Lung (tissue), 12 donors: ENCODE results near the gene THTPA. TPM values are rescaled to one million over a fixed set of nuclear protein-coding genes. Genes with fewer than 3 reads are reported as not detected.

ENCODE experiments used
- ATAC-seq: fragments of 200-7000 bp; cut with Tn5 transposase; one replicate; pipeline ENCODE4 v1.9.1; 2020; ENCODE audit warnings: moderate number of reproducible peaks; ENCODE audit not compliant: insufficient read depth, low FRiP score
- DNase-seq, 3 donors: peaks; one replicate each; pipeline ENCODE4 v3.0.0-alpha.2; 2013 to 2017
- H3K27ac ChIP-seq, 2 donors: one replicate each; pipeline ENCODE4 v1.5.1; 2013; ENCODE audit warnings: mild to moderate bottlenecking in 2 of 2, moderate library complexity in 2 of 2, control low read depth in 1 of 2, inconsistent platforms in 1 of 2, low read depth in 1 of 2, low read length in 1 of 2
- H3K27me3 ChIP-seq, 3 donors: one replicate each; pipeline ENCODE4 v1.5.1; 2013; ENCODE audit warnings: low read length in 2 of 3; ENCODE audit not compliant: control insufficient read depth in 3 of 3, insufficient read depth in 3 of 3
- H3K36me3 ChIP-seq, 4 donors: one replicate each; pipeline ENCODE4 v1.5.1; 2013; ENCODE audit warnings: low read length in 4 of 4, mild to moderate bottlenecking in 1 of 4, moderate library complexity in 1 of 4; ENCODE audit not compliant: control insufficient read depth in 4 of 4, insufficient read depth in 4 of 4
- H3K4me1 ChIP-seq, 5 donors: one replicate each; pipeline ENCODE4 v1.5.1; 2013; ENCODE audit warnings: low read length in 5 of 5, mild to moderate bottlenecking in 2 of 5, moderate library complexity in 1 of 5; ENCODE audit not compliant: control insufficient read depth in 5 of 5, insufficient read depth in 5 of 5
- H3K4me3 ChIP-seq: one replicate; pipeline ENCODE4 v1.5.1; 2013; ENCODE audit warnings: mild to moderate bottlenecking, control low read depth, moderate library complexity
- H3K9ac ChIP-seq, 2 donors: one replicate each; pipeline ENCODE4 v1.5.1; 2013; ENCODE audit warnings: low read length in 2 of 2, control low read depth in 1 of 2; ENCODE audit not compliant: insufficient read depth in 1 of 2
- H3K9me3 ChIP-seq, 4 donors: one replicate each; pipeline ENCODE4 v1.5.1; 2013; ENCODE audit warnings: low read length in 3 of 4, mild to moderate bottlenecking in 1 of 4, moderate library complexity in 1 of 4; ENCODE audit not compliant: control insufficient read depth in 4 of 4, insufficient read depth in 3 of 4
- CTCF ChIP-seq: IDR thresholded peaks from 2 replicates; pipeline ENCODE4 v1.5.1; 2012; ENCODE audit warnings: mild to moderate bottlenecking; ENCODE audit errors: control extremely low read depth, extremely low read depth
- WGBS, 2 donors: extraction: QIAGEN DNeasy Blood & Tissue Kit; methylation state at CpG; one replicate each; pipeline ENCODE4 v1.1.7; 2013; 5-methylcytosine and 5-hydroxymethylcytosine counted together
- polyA plus RNA-seq, 2 donors: library from polyadenylated mRNA; stranded (reverse); fragments of 200-250 nt; gene quantifications; one replicate each; pipeline ENCODE4 v1.2.1, GENCODE V29; 2013
- total RNA-seq, 2 donors: library from RNA; depleted of rRNA in 1 of 2; stranded (reverse); fragments of >200 nt in 1 of 2; gene quantifications; one replicate each; pipeline ENCODE4 v1.2.1, GENCODE V29; 2014 to 2021
- donor health status: control.
- donor health status: control.
- donor health status: Bipolar disorder and iron deficiency.
- donor health status: healthy.
- donor health status: DM: yes; HTN: yes; CAD: no.

The THTPA gene
- total and polyA plus RNA-seq, 4 donors: 7.7 to 22.1 (median 14.1) TPM

- Histone ChIP-seq H3K36me3 (no peaks in the 10 kb centered on the region), H3K27ac (no peak overlapping the region), H3K27me3 (peaks cover 0 to 9% (median 8%) of the 10 kb centered on the region in 3 donors), H3K9me3 (no peaks in the 10 kb centered on the region), H3K4me3 (no peak overlapping the region), H3K4me1 (peaks cover 0 to 13% (median 0%) of the 10 kb centered on the region in 5 donors), H3K9ac (no peak overlapping the region)
- DNase-seq: no peak
- ATAC-seq: no peak
- no peak for TF ChIP-seq CTCF
- WGBS, 2 donors: 95 to 99% methylated on average over 5 of the region's 5 CpGs
Observed at GRCh38 chr14:23543403-23543802, 12.7 kb upstream of the THTPA start.

GRCh38 chr14:23544511-23545447, 11.3 kb upstream of the THTPA start:
- TF ChIP-seq CTCF: no peak
- Histone ChIP-seq H3K36me3 (no peaks in the 10 kb centered on the region), H3K27ac (no peak overlapping the region), H3K9ac (no peak overlapping the region), H3K4me1 (no peaks in the 10 kb centered on the region), H3K9me3 (no peaks in the 10 kb centered on the region), H3K4me3 (no peak overlapping the region), H3K27me3 (peaks cover 0 to 18% (median 18%) of the 10 kb centered on the region in 3 donors)
- ATAC-seq (no peak), DNase-seq (no peak)
- 34 to 56% methylated on average over 25 of the region's 25 CpGs for WGBS, 2 donors

GRCh38 chr14:23545740-23546365, 10.2 kb upstream of the THTPA start:
- TF ChIP-seq CTCF: no peak

More at GRCh38 chr14:23545740-23546365, 10.2 kb upstream of the THTPA start:
- 81 to 92% methylated on average over 4 of the region's 4 CpGs for WGBS, 2 donors
- no peak overlapping the region for H3K4me3 ChIP-seq
- peaks cover 0 to 28% (median 27%) of the 10 kb centered on the region in 3 donors for H3K27me3 ChIP-seq
- no peak overlapping the region for H3K27ac ChIP-seq
- no peaks in the 10 kb centered on the region for H3K36me3 ChIP-seq
- no peak for DNase-seq
- ATAC-seq: no peak
- no peak overlapping the region for H3K9ac ChIP-seq
- H3K9me3 ChIP-seq: no peaks in the 10 kb centered on the region
- peaks cover 0 to 7% (median 0%) of the 10 kb centered on the region in 5 donors for H3K4me1 ChIP-seq
